OCI-LY1 (cell line): ENCODE data around the gene YIPF7.

Experiments
- H2AFZ ChIP-seq: fragments of 200-600 bp; sonication (generic), shearing (Covaris generic); 2 replicates; pipeline ENCODE4 v1.6.0; 2014; ENCODE audit warnings: antibody characterized with exemption, mild to moderate bottlenecking, low read length
- H3F3A ChIP-seq: fragments of 200-600 bp; sonication (generic), shearing (Covaris generic); 2 replicates; pipeline ENCODE4 v1.6.0; 2014; ENCODE audit warnings: mild to moderate bottlenecking, antibody characterized with exemption, low read length, moderate library complexity; ENCODE audit not compliant: insufficient read depth
- H3K27ac ChIP-seq: fragments of 200-600 bp; sonication (generic); 2 replicates; pipeline ENCODE4 v1.5.1; 2014; ENCODE audit warnings: low read length, mixed run types, mild to moderate bottlenecking, low read depth; ENCODE audit not compliant: poor library complexity, severe bottlenecking
- H3K27me3 ChIP-seq: fragments of 200-600 bp; sonication (generic); 2 replicates; pipeline ENCODE4 v1.6.0; 2014; ENCODE audit warnings: antibody characterized with exemption, mild to moderate bottlenecking, low read length, moderate library complexity; ENCODE audit not compliant: insufficient read depth
- H3K36me3 ChIP-seq: fragments of 200-600 bp; sonication (generic); 2 replicates; pipeline ENCODE4 v1.6.1; 2014; ENCODE audit warnings: mild to moderate bottlenecking, antibody characterized with exemption, low read length, moderate library complexity, mixed read lengths; ENCODE audit not compliant: insufficient read depth
- H3K4me1 ChIP-seq: fragments of 200-600 bp; sonication (generic); 2 replicates; pipeline ENCODE4 v1.5.1; 2014; ENCODE audit warnings: mild to moderate bottlenecking, low read length, moderate library complexity; ENCODE audit not compliant: insufficient read depth, severe bottlenecking
- H3K4me2 ChIP-seq: fragments of 200-600 bp; sonication (generic), shearing (Covaris generic); 2 replicates; pipeline ENCODE4 v1.6.1; 2014; ENCODE audit warnings: low read length
- H3K4me3 ChIP-seq: fragments of 200-600 bp; sonication (generic); 2 replicates; pipeline ENCODE4 v1.5.1; 2014; ENCODE audit warnings: low read length, low read depth, mild to moderate bottlenecking, mixed read lengths; ENCODE audit not compliant: poor library complexity, severe bottlenecking
- H3K79me2 ChIP-seq: fragments of 200-600 bp; shearing (Covaris generic); 2 replicates; pipeline ENCODE4 v1.6.1; 2016; ENCODE audit warnings: mixed run types, low read length, mixed read lengths; ENCODE audit not compliant: insufficient read depth
- H3K9ac ChIP-seq: fragments of 200-600 bp; sonication (generic), shearing (Covaris generic); 2 replicates; pipeline ENCODE4 v1.6.1; 2014; ENCODE audit warnings: mild to moderate bottlenecking, low read length, mixed read lengths
- H3K9me2 ChIP-seq: fragments of 200-600 bp; sonication (generic), shearing (Covaris generic); 2 replicates; pipeline ENCODE4 v1.6.1; 2014; ENCODE audit warnings: low read depth, mild to moderate bottlenecking, low read length, mixed read lengths
- H3K9me3 ChIP-seq: fragments of 200-600 bp; shearing (Covaris generic); 2 replicates; pipeline ENCODE4 v1.6.1; 2014; ENCODE audit warnings: low read length, mixed read lengths
- H4K20me1 ChIP-seq: fragments of 200-600 bp; sonication (generic), shearing (Covaris generic); 2 replicates; pipeline ENCODE4 v1.6.0; 2016; ENCODE audit warnings: mild to moderate bottlenecking, low read length; ENCODE audit not compliant: insufficient read depth
- CTCF ChIP-seq: fragments of 200-600 bp; sonication (generic), shearing (Covaris generic); IDR thresholded peaks from 2 replicates; pipeline ENCODE4 v1.5.1; 2017; ENCODE audit warnings: mild to moderate bottlenecking, antibody characterized with exemption, low read length, moderate library complexity, mixed read lengths
- EZH2 ChIP-seq: fragments of 200-600 bp; sonication (generic), shearing (Covaris generic); IDR thresholded peaks from 2 replicates; pipeline ENCODE4 v1.8.0; 2017; ENCODE audit warnings: borderline replicate concordance, mixed run types, mild to moderate bottlenecking, antibody characterized with exemption, low read length, moderate library complexity, mixed read lengths

YIPF7 gene

GRCh38 chr4:44662623-44663005 is 11.2 kb upstream of the YIPF7 start:
- no peak for TF ChIP-seq EZH2
- no peak for TF ChIP-seq CTCF
- no peak overlapping the region for H3K27ac ChIP-seq
- H3F3A ChIP-seq = no peaks in the 10 kb centered on the region
- H3K9me3 ChIP-seq = no peaks in the 10 kb centered on the region
- no peaks in the 10 kb centered on the region for H3K9me2 ChIP-seq
- H3K9ac ChIP-seq = no peak overlapping the region
- H3K36me3 ChIP-seq = no peaks in the 10 kb centered on the region
- no peaks in the 10 kb centered on the region for H3K27me3 ChIP-seq
- H3K79me2 ChIP-seq = no peaks in the 10 kb centered on the region
- H3K4me3 ChIP-seq = no peak overlapping the region
- H4K20me1 ChIP-seq = no peaks in the 10 kb centered on the region
- no peak overlapping the region for H2AFZ ChIP-seq
- H3K4me2 ChIP-seq = no peak overlapping the region
- H3K4me1 ChIP-seq = no peaks in the 10 kb centered on the region

- H3K9me3 ChIP-seq = no peaks in the 10 kb centered on the region
- no peaks in the 10 kb centered on the region for H4K20me1 ChIP-seq
- H3K4me2 ChIP-seq = no peak overlapping the region
Measured at GRCh38 chr4:44661940-44662622, 10.7 kb upstream of the YIPF7 start.

GRCh38 chr4:44660396-44660795 is 9.0 kb upstream of the YIPF7 start:
- Histone ChIP-seq H3K9me2 (no peaks in the 10 kb centered on the region), H3K4me1 (no peaks in the 10 kb centered on the region), H3K4me3 (no peak overlapping the region), H3K27ac (no peak overlapping the region), H4K20me1 (no peaks in the 10 kb centered on the region), H3F3A (no peaks in the 10 kb centered on the region), H3K4me2 (no peak overlapping the region), H3K36me3 (no peaks in the 10 kb centered on the region), H3K27me3 (no peaks in the 10 kb centered on the region), H2AFZ (no peak overlapping the region), H3K9ac (no peak overlapping the region), H3K79me2 (no peaks in the 10 kb centered on the region), H3K9me3 (no peaks in the 10 kb centered on the region)
- TF ChIP-seq EZH2 (no peak), CTCF (no peak)

More at GRCh38 chr4:44661940-44662622, 10.7 kb upstream of the YIPF7 start:
- Histone ChIP-seq H3K4me1 (no peaks in the 10 kb centered on the region), H3K36me3 (no peaks in the 10 kb centered on the region), H2AFZ (no peak overlapping the region), H3K27me3 (no peaks in the 10 kb centered on the region), H3F3A (no peaks in the 10 kb centered on the region), H3K9me2 (no peaks in the 10 kb centered on the region), H3K4me3 (no peak overlapping the region), H3K79me2 (no peaks in the 10 kb centered on the region), H3K27ac (no peak overlapping the region), H3K9ac (no peak overlapping the region)
- no peak for TF ChIP-seq CTCF
- no peak for TF ChIP-seq EZH2
